HG03460 (cell line): ENCODE data around the gene TCL1B.
A peak's percentile ranks its signal among the peaks of the same experiment; 100 is the strongest.
"Not testable (repeated sequence)": the region's sequence is repeated elsewhere in the genome, so short reads cannot be mapped to it uniquely, and the experiment has no call there.

Source experiments
- ATAC-seq: cut with Tn5 transposase; IDR thresholded peaks from one replicate; pipeline ENCODE4 v1.9.1; 2021; ENCODE audit not compliant: unreplicated experiment

TCL1B gene

GRCh38 chr14:95700221-95700976, 14.2 kb downstream of the TCL1B start:
- no peak for ATAC-seq

GRCh38 chr14:95701846-95702221, 15.6 kb downstream of the TCL1B start:
- ATAC-seq = no peak

GRCh38 chr14:95703341-95703740, 17.1 kb downstream of the TCL1B start:
- ATAC-seq = no peak

GRCh38 chr14:95703805-95704204, 17.6 kb downstream of the TCL1B start:
- no peak for ATAC-seq

- no peak for ATAC-seq
Observed at GRCh38 chr14:95705518-95705917, 19.3 kb downstream of the TCL1B start.

- no peak for ATAC-seq
Observed at GRCh38 chr14:95707327-95707726, 21.1 kb downstream of the TCL1B start.

GRCh38 chr14:95710106-95710505, 23.9 kb downstream of the TCL1B start:
- ATAC-seq = no peak

- no peak for ATAC-seq
Observed at GRCh38 chr14:95711476-95712176, 25.4 kb downstream of the TCL1B start.

GRCh38 chr14:95712398-95712797, 26.2 kb downstream of the TCL1B start:
- no peak for ATAC-seq

- ATAC-seq = peak; percentile 72
Observed at GRCh38 chr14:95713596-95714371, 27.6 kb downstream of the TCL1B start, which contains the start of gene TCL1A. TCL1A (minus strand) TSS chr14:95714125; CDS start chr14:95714066, 59 bp downstream.

- no peak for ATAC-seq
Observed at GRCh38 chr14:95722525-95723190, 36.4 kb downstream of the TCL1B start.

- ATAC-seq = peak; percentile 82
Observed at GRCh38 chr14:95725685-95726336, 39.6 kb downstream of the TCL1B start.

- no peak for ATAC-seq
Observed at GRCh38 chr14:95727056-95727700, 41.0 kb downstream of the TCL1B start.

- not testable (repeated sequence) for ATAC-seq
Observed at GRCh38 chr14:95729402-95730028, 43.3 kb downstream of the TCL1B start.

- no peak for ATAC-seq
Observed at GRCh38 chr14:95730126-95730525, 43.9 kb downstream of the TCL1B start.

GRCh38 chr14:95733212-95733611, 47.0 kb downstream of the TCL1B start:
- ATAC-seq = no peak

- no peak for ATAC-seq
Observed at GRCh38 chr14:95739356-95739755, 53.1 kb downstream of the TCL1B start.

GRCh38 chr14:95741038-95741490, 54.8 kb downstream of the TCL1B start:
- no peak for ATAC-seq

GRCh38 chr14:95741781-95742180, 55.6 kb downstream of the TCL1B start:
- ATAC-seq = no peak
